GM12865 (cell line): ENCODE measurements around the gene SLC6A2.

Experiments
- DNase-seq: peaks from one replicate; pipeline ENCODE4 v3.0.0; 2010; ENCODE audit warnings: low read depth
- H3K4me3 ChIP-seq: 2 replicates; pipeline ENCODE4 v1.5.1; 2011; ENCODE audit warnings: mild to moderate bottlenecking, low read depth, low read length, control low read depth
- CTCF ChIP-seq: IDR thresholded peaks from 2 replicates; pipeline ENCODE4 v1.5.1; 2011; ENCODE audit warnings: low read length, control low read depth, low read depth, inconsistent platforms; ENCODE audit not compliant: insufficient read depth; ENCODE audit errors: missing control alignments

Gene SLC6A2

GRCh38 chr16:55663765-55664677 lies 8.2 kb downstream of the SLC6A2 start:
- DNase-seq: no peak
- no peak overlapping the region for H3K4me3 ChIP-seq
- TF ChIP-seq CTCF: no peak

DNA sequence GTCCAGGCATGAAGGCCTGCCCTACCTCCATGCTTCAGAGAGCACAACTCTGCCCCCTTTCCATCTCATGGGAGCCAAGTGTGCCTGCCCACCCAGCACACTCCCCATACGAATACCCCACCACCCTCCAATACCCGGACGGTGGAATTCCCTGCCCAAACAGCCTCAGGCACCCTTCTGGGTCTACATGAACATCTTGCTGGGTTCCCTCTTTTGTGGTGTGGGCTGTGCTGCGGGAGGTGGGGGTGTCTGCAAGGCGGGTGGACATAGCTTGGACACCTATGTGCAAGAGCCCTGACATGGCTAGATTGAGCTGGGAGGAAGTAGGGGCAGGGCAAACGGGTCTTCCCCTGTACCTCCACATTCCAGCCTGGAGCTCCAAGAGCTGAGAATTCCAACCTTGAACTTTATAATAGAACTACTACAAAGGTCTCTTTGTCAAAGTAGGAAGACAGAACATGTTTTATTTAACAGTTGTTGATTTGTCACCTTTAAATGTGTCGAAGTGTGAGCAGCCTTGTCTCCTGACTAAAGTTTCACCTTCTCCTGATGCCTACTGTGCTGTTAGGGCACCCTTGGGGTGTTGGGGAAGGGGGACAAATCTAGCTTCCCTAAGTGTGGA lies 9.1 kb downstream of the SLC6A2 start:
- no peak for DNase-seq
- no peak for TF ChIP-seq CTCF
- no peak overlapping the region for H3K4me3 ChIP-seq

DNA sequence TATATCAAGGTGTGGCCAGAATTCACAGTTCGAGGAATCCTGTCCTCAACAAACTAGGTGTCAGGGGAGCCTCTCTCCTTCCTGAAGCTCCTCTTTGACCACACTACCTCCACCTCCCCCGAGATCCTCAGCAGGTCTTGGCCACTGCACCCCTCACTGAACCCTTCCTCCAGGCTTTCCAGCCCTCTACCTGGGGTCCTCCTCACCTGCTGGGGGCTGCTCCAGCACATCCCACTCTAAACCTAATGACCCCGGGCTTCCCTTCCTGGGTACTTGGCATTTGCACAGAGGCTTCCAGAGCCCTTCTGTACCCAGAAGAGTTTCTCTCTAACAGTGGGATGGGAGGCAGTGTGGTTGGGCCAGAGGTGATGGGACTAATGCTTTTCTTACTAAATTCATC lies 9.7 kb downstream of the SLC6A2 start:
- no peak for DNase-seq
- no peak for TF ChIP-seq CTCF
- H3K4me3 ChIP-seq: no peak overlapping the region

DNA sequence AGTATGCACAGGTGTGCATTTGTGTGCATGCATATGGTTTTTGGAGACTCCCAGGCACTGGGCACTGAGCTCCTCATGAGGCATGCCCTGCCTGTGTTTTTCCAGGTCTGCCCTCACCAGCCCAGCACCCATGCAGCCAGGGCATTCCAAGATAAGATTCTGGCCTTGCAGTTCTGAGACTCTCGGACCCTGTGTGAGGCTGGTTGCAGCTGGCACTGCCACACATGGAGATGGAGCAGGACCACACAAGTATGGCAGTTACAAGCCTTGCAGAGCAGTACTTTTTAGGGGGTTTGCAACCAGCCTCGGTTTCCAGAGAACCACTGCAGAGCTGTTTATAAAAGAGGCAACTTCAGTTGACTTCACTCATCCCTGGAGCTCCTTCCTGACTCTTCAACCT lies 10.2 kb downstream of the SLC6A2 start:
- no peak for DNase-seq
- no peak overlapping the region for H3K4me3 ChIP-seq
- TF ChIP-seq CTCF: no peak

- TF ChIP-seq CTCF: no peak
- DNase-seq: no peak
- no peak overlapping the region for H3K4me3 ChIP-seq
Measured at GRCh38 chr16:55667753-55668152, 12.0 kb downstream of the SLC6A2 start.

- no peak overlapping the region for H3K4me3 ChIP-seq
- DNase-seq: no peak
- no peak for TF ChIP-seq CTCF
Measured at GRCh38 chr16:55668340-55669281, 12.8 kb downstream of the SLC6A2 start.
